GM18498 (cell line): ENCODE measurements around the gene MRPL33.
A peak's percentile ranks its signal among the peaks of the same experiment; 100 is the strongest.

Experiments
- ATAC-seq: cut with Tn5 transposase; IDR thresholded peaks from one replicate; pipeline ENCODE4 v1.9.1; 2021; ENCODE audit warnings: mild to moderate bottlenecking, moderate library complexity; ENCODE audit not compliant: unreplicated experiment

The MRPL33 gene

GRCh38 chr2:27771548-27772335 lies at the start of gene MRPL33:
Gene MRPL33, plus strand, starts transcription at chr2:27771719. Its CDS starts 59 bp downstream, at chr2:27771778.
- peak; percentile 97 for ATAC-seq

- ATAC-seq: no peak
Observed at GRCh38 chr2:27721884-27722485, 49.5 kb upstream of the MRPL33 start.

GRCh38 chr2:27723372-27724144 lies 48.0 kb upstream of the MRPL33 start:
- ATAC-seq: no peak

GRCh38 chr2:27724191-27724590 lies 47.3 kb upstream of the MRPL33 start:
- ATAC-seq: no peak

GRCh38 chr2:27724905-27725701 lies 46.4 kb upstream of the MRPL33 start:
- no peak for ATAC-seq

GRCh38 chr2:27727257-27727656 lies 44.3 kb upstream of the MRPL33 start:
- ATAC-seq: no peak

GRCh38 chr2:27728081-27728858 lies 43.2 kb upstream of the MRPL33 start:
- ATAC-seq: no peak

- ATAC-seq: no peak
Observed at GRCh38 chr2:27729198-27729597, 42.3 kb upstream of the MRPL33 start.

- no peak for ATAC-seq
Observed at GRCh38 chr2:27729614-27730013, 41.9 kb upstream of the MRPL33 start.

GRCh38 chr2:27730261-27730662 lies 41.3 kb upstream of the MRPL33 start:
- no peak for ATAC-seq

- ATAC-seq: no peak
Observed at GRCh38 chr2:27730980-27731691, 40.4 kb upstream of the MRPL33 start.

GRCh38 chr2:27734305-27734704 lies 37.2 kb upstream of the MRPL33 start:
- no peak for ATAC-seq

- no peak for ATAC-seq
Observed at GRCh38 chr2:27735263-27735904, 36.1 kb upstream of the MRPL33 start.

- no peak for ATAC-seq
Observed at GRCh38 chr2:27736031-27736889, 35.3 kb upstream of the MRPL33 start.

- no peak for ATAC-seq
Observed at GRCh38 chr2:27736890-27737204, 34.7 kb upstream of the MRPL33 start.

GRCh38 chr2:27737676-27738348 lies 33.7 kb upstream of the MRPL33 start:
- ATAC-seq: no peak

- no peak for ATAC-seq
Observed at GRCh38 chr2:27738349-27739057, 33.0 kb upstream of the MRPL33 start.
